GM18870 (cell line): Measurements from ENCODE around the gene CRIM1.

ENCODE experiments used
- ATAC-seq: cut with Tn5 transposase; IDR thresholded peaks from one replicate; pipeline ENCODE4 v1.9.1; 2021; ENCODE audit warnings: moderate library complexity; ENCODE audit not compliant: unreplicated experiment

The CRIM1 gene

DNA sequence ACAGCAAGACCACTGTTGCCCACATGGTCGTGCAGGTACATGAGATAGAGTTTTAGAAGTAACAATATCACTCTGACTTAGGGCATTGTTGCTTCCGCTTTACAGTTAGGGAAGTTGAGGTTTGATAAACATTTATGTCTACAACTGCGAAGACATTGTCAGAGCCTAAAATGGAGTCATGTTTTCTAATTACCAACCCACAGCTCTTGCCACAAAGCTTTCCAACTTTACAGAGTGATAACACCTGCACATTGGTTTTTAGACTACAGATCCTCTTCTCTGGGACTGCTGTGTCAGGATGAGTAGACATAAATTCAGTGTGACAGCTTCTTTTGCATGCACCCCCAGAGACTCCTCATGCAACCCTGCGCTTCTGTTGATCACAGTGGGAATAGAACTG, 123.4 kb downstream of the CRIM1 start:
- no peak for ATAC-seq

- no peak for ATAC-seq
Measured at GRCh38 chr2:36479406-36479805, 123.8 kb downstream of the CRIM1 start.

DNA sequence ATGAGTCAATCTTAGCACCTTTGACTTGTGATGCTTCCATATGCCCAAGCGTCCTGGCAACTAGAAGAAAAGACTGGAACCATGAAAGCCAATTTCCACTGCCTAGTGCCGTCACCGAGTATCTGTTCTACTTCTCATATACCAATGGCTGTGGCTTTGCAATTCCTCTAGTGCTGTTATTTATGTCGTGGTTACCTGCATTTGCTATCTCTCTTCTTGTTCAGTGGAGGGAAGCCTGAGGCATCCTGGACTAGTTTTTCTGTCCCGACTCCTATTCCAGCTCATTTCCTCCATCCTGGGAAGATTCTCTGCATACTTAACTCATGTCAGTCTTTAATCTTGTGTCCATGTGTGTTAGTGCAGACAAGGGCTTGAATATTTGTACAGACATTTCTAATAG, 124.5 kb downstream of the CRIM1 start:
- ATAC-seq: no peak

DNA sequence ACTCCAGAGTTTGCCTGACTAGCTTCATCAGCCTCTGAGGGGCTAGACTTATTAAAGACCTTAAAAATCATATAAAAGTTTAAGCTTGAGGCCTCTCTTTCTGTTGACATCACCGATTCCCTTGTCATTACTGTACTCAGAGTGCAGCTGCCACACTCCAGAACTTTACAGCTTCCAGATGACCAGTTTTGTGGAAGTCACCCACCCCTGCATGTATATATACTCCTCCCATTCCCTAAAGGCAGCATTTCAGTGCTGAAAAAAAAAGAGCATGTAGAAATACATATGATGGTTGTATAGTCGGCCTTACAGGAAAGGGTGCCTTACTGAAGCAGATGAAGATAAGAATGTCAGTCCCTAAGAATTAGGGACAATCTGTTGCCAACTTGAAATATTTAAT, 125.1 kb downstream of the CRIM1 start:
- no peak for ATAC-seq

DNA sequence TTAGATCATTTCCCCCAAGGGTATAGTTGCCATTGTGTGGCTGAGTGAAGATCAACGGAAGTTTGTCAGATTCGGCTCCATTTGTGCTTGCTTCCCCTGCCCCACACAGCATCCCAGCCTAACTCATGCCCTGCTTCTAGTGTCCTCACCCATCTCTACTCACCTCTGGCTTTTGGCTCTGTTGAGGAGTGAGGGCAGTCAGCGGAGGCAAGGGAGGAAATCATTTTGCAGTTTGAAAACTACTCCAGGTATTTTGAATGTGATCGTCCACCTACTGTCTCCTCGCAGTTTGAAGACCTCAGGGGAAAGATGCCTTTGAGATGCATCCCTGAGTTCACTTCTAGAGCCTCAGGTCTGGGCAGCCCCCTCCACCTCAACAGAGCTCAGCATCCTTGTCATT, 126.1 kb downstream of the CRIM1 start:
- ATAC-seq: no peak

DNA sequence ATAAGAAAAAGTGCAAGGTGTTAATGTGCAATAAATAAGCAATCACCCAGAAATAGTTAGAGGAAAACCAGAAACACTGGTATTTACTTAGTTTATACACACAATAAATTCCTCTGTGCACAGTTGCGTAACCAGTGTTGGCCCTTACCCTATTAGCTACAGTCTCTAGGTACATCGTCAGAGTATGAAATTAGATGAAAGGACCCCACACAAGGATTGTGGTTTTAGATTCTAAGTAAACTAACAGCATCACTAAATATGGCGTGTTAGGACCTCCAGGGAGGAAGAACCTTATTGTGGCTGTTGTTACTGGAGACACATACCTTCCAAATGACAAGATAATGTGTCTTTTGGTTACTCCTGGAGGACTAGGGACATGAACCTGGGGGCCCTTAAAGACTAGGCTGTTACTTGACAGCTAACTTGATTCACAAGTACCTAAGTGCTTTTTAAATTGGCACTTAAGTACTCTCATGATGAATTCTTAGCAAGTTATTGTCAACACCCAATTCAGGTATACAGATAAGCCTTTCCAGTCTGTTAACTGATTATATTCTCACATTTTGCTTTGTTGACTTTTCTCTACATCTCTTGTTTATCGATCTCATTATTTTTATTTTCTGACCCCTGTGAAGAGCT, 127.1 kb downstream of the CRIM1 start:
- no peak for ATAC-seq

- no peak for ATAC-seq
Measured at GRCh38 chr2:36483290-36483689, 127.7 kb downstream of the CRIM1 start.

- ATAC-seq: no peak
Measured at GRCh38 chr2:36484454-36484853, 128.9 kb downstream of the CRIM1 start.

- no peak for ATAC-seq
Measured at GRCh38 chr2:36485521-36485920, 129.9 kb downstream of the CRIM1 start.

DNA sequence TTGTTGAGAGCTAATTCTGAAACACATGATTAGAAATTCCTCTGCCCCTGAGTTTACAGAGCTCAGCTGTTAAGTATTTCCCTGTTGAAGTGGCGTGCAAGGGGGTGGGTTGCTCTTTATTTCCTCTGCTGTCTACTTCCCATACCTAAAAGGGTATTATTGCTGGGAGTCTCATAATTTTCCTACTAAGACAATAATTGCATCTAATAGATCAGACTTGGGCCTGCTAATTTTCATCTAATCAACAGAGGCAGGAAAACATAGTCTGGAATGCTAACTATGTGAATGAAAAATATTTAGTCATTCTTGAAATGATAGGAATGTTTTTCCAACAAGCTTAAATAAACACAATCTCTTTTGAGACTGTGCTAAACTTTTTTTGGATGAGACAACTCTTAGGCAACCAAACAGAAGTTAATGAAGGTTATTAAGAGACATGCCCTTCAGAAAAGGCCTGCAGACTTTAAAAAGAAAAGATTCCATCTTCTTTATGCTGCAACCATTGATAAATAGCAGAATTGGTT, 131.0 kb downstream of the CRIM1 start:
- no peak for ATAC-seq

DNA sequence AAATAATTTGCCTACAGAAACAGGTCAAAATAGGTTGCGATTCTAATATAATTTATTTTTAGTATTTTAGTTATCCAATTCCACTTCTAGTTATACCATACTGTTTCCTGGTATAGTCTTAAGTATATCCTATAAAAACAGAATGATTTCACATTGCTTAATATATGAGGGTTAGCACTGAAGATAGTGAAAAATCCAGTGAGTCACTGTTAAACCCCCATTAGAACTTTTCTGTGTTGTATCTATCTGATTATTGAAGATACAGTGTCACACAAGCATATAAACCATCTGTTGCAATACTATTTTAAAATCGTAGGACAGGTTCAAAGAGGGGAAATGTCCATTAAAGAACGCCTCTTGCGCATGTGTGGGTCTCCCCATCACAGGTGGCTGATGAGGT, 132.4 kb downstream of the CRIM1 start:
- ATAC-seq: no peak

DNA sequence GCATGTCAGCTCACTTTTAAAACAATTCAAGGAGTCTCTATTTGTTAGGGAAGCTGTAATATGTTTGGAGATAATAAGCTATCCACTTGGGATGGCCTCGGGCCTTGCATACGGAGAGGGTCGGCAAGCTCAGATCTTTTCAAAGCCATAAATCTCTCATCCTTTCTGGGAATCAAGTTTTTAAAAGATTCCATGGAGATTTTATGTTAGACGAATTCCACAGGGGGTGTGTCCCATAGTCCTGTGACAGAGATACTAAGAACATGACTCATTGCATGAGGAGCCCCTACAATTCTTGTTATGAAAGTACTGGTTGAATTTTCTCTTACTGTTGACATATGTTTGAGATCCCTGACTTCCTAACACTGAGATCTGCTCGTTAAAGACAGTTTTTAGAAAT, 133.7 kb downstream of the CRIM1 start:
- ATAC-seq: no peak

GRCh38 chr2:36490749-36491148, 135.2 kb downstream of the CRIM1 start:
- no peak for ATAC-seq

DNA sequence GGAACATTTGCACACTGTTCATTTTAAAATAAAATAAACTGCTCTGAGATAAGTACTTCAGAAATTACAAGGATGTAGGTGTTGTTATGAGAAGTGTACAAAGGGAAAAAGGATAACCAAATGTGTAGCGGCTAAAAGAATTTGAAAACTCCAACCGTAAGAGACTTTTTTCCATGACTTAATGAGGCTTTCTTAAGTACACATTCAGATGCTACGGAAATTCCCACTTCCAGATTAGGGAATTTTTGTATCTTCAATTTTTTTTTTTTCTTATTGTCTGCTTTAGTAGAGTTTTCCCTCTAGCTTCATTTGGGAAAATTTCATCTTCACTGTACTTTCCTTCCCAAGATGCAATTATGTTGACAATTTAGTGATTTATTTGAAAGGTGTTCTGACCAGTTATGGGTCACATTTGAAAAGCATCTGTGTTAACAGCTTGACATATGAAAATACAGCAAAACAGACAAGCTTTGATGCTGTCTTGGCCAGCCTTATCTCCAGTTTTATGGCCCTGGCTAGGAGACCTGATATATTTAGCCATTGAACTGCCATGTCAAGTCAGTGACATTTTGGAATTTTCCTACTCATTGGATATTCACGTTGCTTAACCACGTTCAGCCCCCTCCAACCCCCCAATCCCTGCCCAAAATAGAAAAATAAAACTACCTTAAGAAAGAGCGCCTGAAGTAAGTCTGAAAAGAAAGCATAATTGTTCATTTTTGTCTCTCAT, 136.8 kb downstream of the CRIM1 start:
- ATAC-seq: no peak

- ATAC-seq: no peak
Measured at GRCh38 chr2:36493306-36493705, 137.7 kb downstream of the CRIM1 start.

DNA sequence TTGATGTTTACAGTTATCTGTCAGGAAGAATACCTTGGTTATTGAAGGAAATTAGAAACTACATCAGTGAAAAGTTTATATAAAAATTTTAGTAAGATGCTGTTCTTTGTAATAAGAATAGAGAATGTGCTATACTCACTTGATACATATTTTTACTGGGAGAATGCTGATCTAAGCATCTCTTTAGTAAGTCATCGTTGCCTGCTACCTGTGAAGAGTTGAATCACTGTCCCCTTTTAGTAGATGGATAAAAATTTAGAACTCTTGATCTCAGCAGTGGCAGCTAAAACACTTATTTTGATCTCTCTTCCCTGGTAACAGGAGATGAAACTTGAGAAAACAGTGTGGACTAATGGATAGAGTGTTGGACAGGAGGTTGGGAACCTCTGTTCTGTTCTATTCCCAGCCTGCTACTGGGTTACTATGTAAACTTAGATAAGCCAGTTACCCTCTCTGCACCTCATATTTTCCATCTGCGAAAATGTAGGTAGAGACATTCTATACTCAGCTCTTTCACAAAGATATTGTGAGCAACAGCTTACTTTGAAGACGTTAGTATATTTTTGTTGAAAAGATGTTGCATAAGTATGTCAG, 142.1 kb downstream of the CRIM1 start:
- ATAC-seq: no peak

GRCh38 chr2:36499128-36499820, 143.7 kb downstream of the CRIM1 start:
- ATAC-seq: no peak

- no peak for ATAC-seq
Measured at GRCh38 chr2:36500072-36500471, 144.5 kb downstream of the CRIM1 start.

DNA sequence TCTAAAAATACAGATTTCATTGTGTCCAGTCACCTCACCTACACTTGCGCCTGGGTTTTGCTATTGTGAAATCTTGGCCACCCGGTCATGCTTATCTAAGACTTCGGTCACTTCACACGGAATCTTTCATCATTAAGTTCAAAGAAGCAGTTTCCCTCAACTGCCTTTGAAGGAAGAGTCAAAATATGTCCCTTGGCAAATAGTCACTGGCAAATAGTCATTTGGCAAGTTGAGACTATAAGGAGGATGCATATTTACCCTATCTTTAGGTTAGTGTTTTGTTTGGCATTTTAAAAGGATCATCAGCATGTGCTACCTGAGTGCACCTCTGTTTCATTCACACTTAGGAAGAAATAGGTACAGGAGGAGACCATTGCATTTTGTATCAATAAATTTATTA, 146.5 kb downstream of the CRIM1 start:
- ATAC-seq: no peak

DNA sequence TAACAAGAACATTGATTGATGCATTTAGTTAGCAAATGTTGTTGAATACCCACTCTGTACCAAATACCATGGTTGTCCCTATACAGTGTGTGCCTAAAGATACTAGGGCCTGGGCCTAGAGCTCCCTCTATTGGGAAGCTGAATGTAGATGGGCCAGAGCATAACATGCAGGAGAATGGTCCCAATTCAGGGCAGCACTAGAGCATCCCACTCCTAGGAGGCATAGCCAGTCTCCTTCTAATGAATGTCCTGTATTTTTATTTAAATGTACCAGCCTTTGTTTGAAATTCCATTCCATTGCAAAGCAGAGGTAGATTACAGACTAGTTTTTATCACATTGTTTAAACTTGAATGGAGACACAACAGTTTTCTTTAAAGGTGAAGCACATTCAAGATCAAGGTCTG, 151.8 kb downstream of the CRIM1 start:
- peak; percentile 94 for ATAC-seq

- no peak for ATAC-seq
Measured at GRCh38 chr2:36509075-36509474, 153.5 kb downstream of the CRIM1 start.
